Trophoblast cell (in vitro differentiated cells and primary cell): ENCODE results near the gene NRXN3.

Experiments used
- DNase-seq, 2 donors: peaks; one replicate each; pipeline ENCODE4 v3.0.0-alpha.2; 2016
- H2AFZ ChIP-seq: 2 replicates; pipeline ENCODE4 v1.6.1; 2013; ENCODE audit warnings: low read length, moderate library complexity, mild to moderate bottlenecking; ENCODE audit not compliant: insufficient read depth, poor library complexity
- H2AK5ac ChIP-seq: 2 replicates; pipeline ENCODE4 v1.6.1; 2013; ENCODE audit warnings: mild to moderate bottlenecking, low read length
- H2BK120ac ChIP-seq: 2 replicates; pipeline ENCODE4 v1.6.1; 2013; ENCODE audit warnings: low read length, mild to moderate bottlenecking, moderate library complexity; ENCODE audit not compliant: insufficient read depth, poor library complexity
- H2BK12ac ChIP-seq: 2 replicates; pipeline ENCODE4 v1.6.1; 2013; ENCODE audit warnings: mild to moderate bottlenecking, low read length, moderate library complexity
- H2BK5ac ChIP-seq: 2 replicates; pipeline ENCODE4 v1.6.1; 2013; ENCODE audit warnings: low read length, low read depth, moderate library complexity, mild to moderate bottlenecking; ENCODE audit not compliant: poor library complexity
- H3K14ac ChIP-seq: 2 replicates; pipeline ENCODE4 v1.6.1; 2013; ENCODE audit warnings: mild to moderate bottlenecking, low read length
- H3K18ac ChIP-seq: 2 replicates; pipeline ENCODE4 v1.6.1; 2013; ENCODE audit warnings: mild to moderate bottlenecking, low read length
- H3K23ac ChIP-seq: 2 replicates; pipeline ENCODE4 v1.6.1; 2013; ENCODE audit warnings: low read length
- H3K27ac ChIP-seq: 2 replicates; pipeline ENCODE4 v1.5.1; 2013; ENCODE audit warnings: low read depth, mild to moderate bottlenecking, inconsistent platforms, low read length, moderate library complexity
- H3K27me3 ChIP-seq: 2 replicates; pipeline ENCODE4 v1.6.1; 2013; ENCODE audit warnings: inconsistent platforms, mild to moderate bottlenecking, low read length, moderate library complexity; ENCODE audit not compliant: insufficient read depth
- H3K36me3 ChIP-seq, 2 experiments: 1 replicate in 1 of 2; 2 replicates in 1 of 2; pipeline ENCODE4 v1.6.1; 2013; ENCODE audit warnings: low read length in 2 of 2, mild to moderate bottlenecking in 2 of 2, moderate library complexity in 1 of 2; ENCODE audit not compliant: insufficient read depth in 2 of 2, control insufficient read depth in 1 of 2
- H3K4ac ChIP-seq: 2 replicates; pipeline ENCODE4 v1.6.1; 2013; ENCODE audit warnings: low read depth, mild to moderate bottlenecking, low read length, moderate library complexity
- H3K4me1 ChIP-seq, 2 experiments: 1 replicate in 1 of 2; 2 replicates in 1 of 2; pipeline ENCODE4 v1.6.1; 2013; ENCODE audit warnings: low read length in 2 of 2, mild to moderate bottlenecking in 2 of 2, moderate library complexity in 1 of 2; ENCODE audit not compliant: insufficient read depth in 2 of 2, control insufficient read depth in 1 of 2
- H3K4me2 ChIP-seq: 2 replicates; pipeline ENCODE4 v1.6.1; 2013; ENCODE audit warnings: inconsistent platforms, mild to moderate bottlenecking, low read length, moderate library complexity
- H3K4me3 ChIP-seq: 2 replicates; pipeline ENCODE4 v1.5.1; 2013; ENCODE audit warnings: mild to moderate bottlenecking, low read depth, low read length, inconsistent platforms
- H3K79me1 ChIP-seq: one replicate; pipeline ENCODE4 v1.6.1; 2013; ENCODE audit warnings: low read length
- H3K79me2 ChIP-seq: 2 replicates; pipeline ENCODE4 v1.6.1; 2013; ENCODE audit warnings: low read length, mild to moderate bottlenecking; ENCODE audit not compliant: control insufficient read depth, insufficient read depth, poor library complexity
- H3K9ac ChIP-seq: 2 replicates; pipeline ENCODE4 v1.6.1; 2013; ENCODE audit warnings: mild to moderate bottlenecking, low read length
- H3K9me3 ChIP-seq: 2 replicates; pipeline ENCODE4 v1.6.1; 2013; ENCODE audit warnings: low read depth, mild to moderate bottlenecking, control low read depth, inconsistent platforms, low read length; ENCODE audit not compliant: insufficient read depth
- H4K12ac ChIP-seq: 2 replicates; pipeline ENCODE4 v1.6.1; 2013; ENCODE audit warnings: low read depth, mild to moderate bottlenecking, low read length, moderate library complexity
- H4K8ac ChIP-seq: 2 replicates; pipeline ENCODE4 v1.6.1; 2013; ENCODE audit warnings: low read depth, mild to moderate bottlenecking, low read length, moderate library complexity
- H4K91ac ChIP-seq: one replicate; pipeline ENCODE4 v1.6.1; 2013; ENCODE audit warnings: low read depth, mild to moderate bottlenecking, low read length, moderate library complexity
- WGBS: extraction: QIAGEN DNeasy Blood & Tissue Kit; methylation state at CpG from one replicate; pipeline ENCODE4 v1.1.7; 2013; ENCODE audit warnings: missing lambda C conversion rate; ENCODE audit not compliant: insufficient read length, insufficient coverage; ENCODE audit errors: extremely low coverage; 5-methylcytosine and 5-hydroxymethylcytosine counted together

NRXN3 gene

GRCh38 chr14:78143489-78144145 lies 26.6 kb upstream of the NRXN3 start:
- no peak overlapping the region for H2BK5ac ChIP-seq
- H2AK5ac ChIP-seq: no peak overlapping the region
- H3K79me1 ChIP-seq: no peaks in the 10 kb centered on the region
- H3K27me3 ChIP-seq: no peaks in the 10 kb centered on the region
- H3K9me3 ChIP-seq: no peaks in the 10 kb centered on the region
- H3K36me3 ChIP-seq: no peaks in the 10 kb centered on the region
- no peak overlapping the region for H3K23ac ChIP-seq
- no peak overlapping the region for H3K4me3 ChIP-seq
- H3K79me2 ChIP-seq: no peaks in the 10 kb centered on the region
- no peaks in the 10 kb centered on the region for H3K4me1 ChIP-seq
- no peak overlapping the region for H3K4ac ChIP-seq
- WGBS: no CpG with 5 or more reads among the region's 7 CpGs
- no peak for DNase-seq
- no peak overlapping the region for H2BK12ac ChIP-seq
- H3K9ac ChIP-seq: no peak overlapping the region
- H4K91ac ChIP-seq: no peak overlapping the region
- no peak overlapping the region for H3K4me2 ChIP-seq
- no peak overlapping the region for H3K27ac ChIP-seq
- H4K12ac ChIP-seq: no peak overlapping the region
- H4K8ac ChIP-seq: no peak overlapping the region
- no peak overlapping the region for H3K14ac ChIP-seq
- no peak overlapping the region for H3K18ac ChIP-seq
- no peak overlapping the region for H2AFZ ChIP-seq
- no peak overlapping the region for H2BK120ac ChIP-seq

GRCh38 chr14:78152201-78153063 lies 17.7 kb upstream of the NRXN3 start:
- Histone ChIP-seq H3K9me3 (no peaks in the 10 kb centered on the region), H4K91ac (no peak overlapping the region), H3K79me1 (no peaks in the 10 kb centered on the region), H2AK5ac (no peak overlapping the region), H4K12ac (no peak overlapping the region), H3K36me3 (no peaks in the 10 kb centered on the region), H3K4ac (no peak overlapping the region), H4K8ac (no peak overlapping the region), H3K27ac (no peak overlapping the region), H3K18ac (no peak overlapping the region), H3K27me3 (no peaks in the 10 kb centered on the region), H2BK12ac (no peak overlapping the region), H2BK5ac (no peak overlapping the region), H2BK120ac (no peak overlapping the region), H3K4me1 (peaks cover 4% of the 10 kb centered on the region in 2 experiments), H3K9ac (no peak overlapping the region), H3K14ac (no peak overlapping the region), H3K79me2 (no peaks in the 10 kb centered on the region), H3K4me2 (no peak overlapping the region), H3K4me3 (no peak overlapping the region), H2AFZ (no peak overlapping the region), H3K23ac (no peak overlapping the region)
- DNase-seq: no peak
- WGBS: no CpG with 5 or more reads among the region's 14 CpGs

- Histone ChIP-seq H3K27ac (no peak overlapping the region), H2BK12ac (no peak overlapping the region)
These were observed 17.2 kb upstream of the NRXN3 start for GRCh38 chr14:78153064-78153341.

GRCh38 chr14:78154827-78155226 lies 15.3 kb upstream of the NRXN3 start:
- H3K79me2 ChIP-seq: no peaks in the 10 kb centered on the region
- H3K4me2 ChIP-seq: no peak overlapping the region
- H2AFZ ChIP-seq: no peak overlapping the region
- no CpG with 5 or more reads among the region's 2 CpGs for WGBS
- H3K36me3 ChIP-seq: no peaks in the 10 kb centered on the region
- no peak for DNase-seq
- peaks cover 4% of the 10 kb centered on the region in 2 experiments for H3K4me1 ChIP-seq
- H3K4ac ChIP-seq: no peak overlapping the region
- H3K9me3 ChIP-seq: no peaks in the 10 kb centered on the region
- H4K12ac ChIP-seq: no peak overlapping the region
- no peak overlapping the region for H4K8ac ChIP-seq
- H3K23ac ChIP-seq: no peak overlapping the region
- no peak overlapping the region for H3K18ac ChIP-seq
- H4K91ac ChIP-seq: no peak overlapping the region
- H3K27me3 ChIP-seq: no peaks in the 10 kb centered on the region
- no peak overlapping the region for H3K4me3 ChIP-seq
- no peak overlapping the region for H2BK120ac ChIP-seq
- H3K14ac ChIP-seq: no peak overlapping the region
- no peak overlapping the region for H2AK5ac ChIP-seq
- no peaks in the 10 kb centered on the region for H3K79me1 ChIP-seq
- H3K9ac ChIP-seq: no peak overlapping the region
- no peak overlapping the region for H2BK5ac ChIP-seq
- no peak overlapping the region for H2BK12ac ChIP-seq
- H3K27ac ChIP-seq: no peak overlapping the region

More at GRCh38 chr14:78153064-78153341, 17.2 kb upstream of the NRXN3 start:
- no peaks in the 10 kb centered on the region for H3K36me3 ChIP-seq
- no peak overlapping the region for H3K4ac ChIP-seq
- H4K91ac ChIP-seq: no peak overlapping the region
- no peak overlapping the region for H2BK120ac ChIP-seq
- no peak overlapping the region for H2BK5ac ChIP-seq
- no peak overlapping the region for H2AK5ac ChIP-seq
- no peaks in the 10 kb centered on the region for H3K79me1 ChIP-seq
- no peak overlapping the region for H3K14ac ChIP-seq
- no peak overlapping the region for H3K18ac ChIP-seq
- H3K23ac ChIP-seq: no peak overlapping the region
- H3K79me2 ChIP-seq: no peaks in the 10 kb centered on the region
- H2AFZ ChIP-seq: no peak overlapping the region
- no peak for DNase-seq
- H4K12ac ChIP-seq: no peak overlapping the region
- H3K9me3 ChIP-seq: no peaks in the 10 kb centered on the region
- H4K8ac ChIP-seq: no peak overlapping the region
- peaks cover 4% of the 10 kb centered on the region in 2 experiments for H3K4me1 ChIP-seq
- H3K4me2 ChIP-seq: no peak overlapping the region
- H3K9ac ChIP-seq: no peak overlapping the region
- H3K27me3 ChIP-seq: no peaks in the 10 kb centered on the region
- no peak overlapping the region for H3K4me3 ChIP-seq
